HS-5 (cell line): ENCODE data around the gene OTUB1.
A peak's percentile ranks its signal among the peaks of the same experiment; 100 is the strongest.

ENCODE experiments used
- DNase-seq: peaks from one replicate; pipeline ENCODE4 v3.0.0-alpha.2; 2012; ENCODE audit warnings: low read depth

The OTUB1 gene

GRCh38 chr11:64023712-64024710 lies 37.8 kb downstream of the OTUB1 start:
- no peak for DNase-seq

DNA sequence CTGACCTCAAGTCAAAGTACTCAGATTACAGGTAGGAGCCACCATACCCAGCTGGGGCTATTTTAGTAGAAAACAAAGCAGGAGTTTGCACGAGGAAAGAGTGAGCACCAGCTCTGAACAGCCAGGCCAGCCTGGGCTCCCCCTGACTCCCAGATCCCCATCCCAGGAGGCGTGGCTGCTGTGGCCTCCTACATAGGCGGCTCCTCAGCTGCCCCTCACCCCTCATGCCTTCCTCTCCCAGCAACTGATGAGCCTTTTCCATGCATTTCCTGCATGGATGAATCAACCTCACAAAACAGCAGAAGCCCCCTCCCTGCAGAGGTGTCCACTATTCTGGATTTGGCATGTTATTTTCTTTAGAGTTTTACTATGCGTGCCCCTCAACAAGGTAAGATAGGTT lies 39.0 kb downstream of the OTUB1 start:
- no peak for DNase-seq

DNA sequence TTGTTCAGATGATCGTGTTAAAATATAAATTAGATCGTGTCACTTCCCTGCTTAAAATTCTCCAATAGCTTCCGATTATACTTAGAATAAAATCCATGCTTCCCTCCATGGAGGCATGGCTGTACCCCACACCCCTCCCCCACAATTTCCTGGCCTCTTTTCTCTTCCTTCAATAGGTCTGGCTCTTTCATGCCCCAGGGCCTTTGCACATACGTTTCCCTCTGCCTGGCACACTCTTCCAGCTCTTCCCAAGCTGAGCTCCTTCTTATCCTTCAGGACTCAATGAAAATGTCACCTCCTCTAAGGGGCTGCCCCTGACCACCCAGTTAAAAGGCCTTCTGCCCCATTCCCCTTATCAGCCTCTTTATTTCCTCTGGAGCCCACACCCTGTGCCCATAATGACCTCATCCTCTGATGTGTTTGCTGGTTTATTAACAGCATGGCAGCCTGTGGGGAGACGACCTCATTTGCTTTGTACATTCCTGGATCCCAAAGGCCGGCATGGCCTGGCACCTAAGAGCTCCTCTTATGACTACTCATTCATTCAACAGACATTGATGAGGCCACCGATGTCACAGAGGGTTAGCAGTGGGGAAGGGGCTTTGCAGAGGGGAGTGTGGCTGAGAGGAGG lies 40.5 kb downstream of the OTUB1 start:
- DNase-seq = no peak

- no peak for DNase-seq
These were observed 41.6 kb downstream of the OTUB1 start for GRCh38 chr11:64027651-64028397.

DNA sequence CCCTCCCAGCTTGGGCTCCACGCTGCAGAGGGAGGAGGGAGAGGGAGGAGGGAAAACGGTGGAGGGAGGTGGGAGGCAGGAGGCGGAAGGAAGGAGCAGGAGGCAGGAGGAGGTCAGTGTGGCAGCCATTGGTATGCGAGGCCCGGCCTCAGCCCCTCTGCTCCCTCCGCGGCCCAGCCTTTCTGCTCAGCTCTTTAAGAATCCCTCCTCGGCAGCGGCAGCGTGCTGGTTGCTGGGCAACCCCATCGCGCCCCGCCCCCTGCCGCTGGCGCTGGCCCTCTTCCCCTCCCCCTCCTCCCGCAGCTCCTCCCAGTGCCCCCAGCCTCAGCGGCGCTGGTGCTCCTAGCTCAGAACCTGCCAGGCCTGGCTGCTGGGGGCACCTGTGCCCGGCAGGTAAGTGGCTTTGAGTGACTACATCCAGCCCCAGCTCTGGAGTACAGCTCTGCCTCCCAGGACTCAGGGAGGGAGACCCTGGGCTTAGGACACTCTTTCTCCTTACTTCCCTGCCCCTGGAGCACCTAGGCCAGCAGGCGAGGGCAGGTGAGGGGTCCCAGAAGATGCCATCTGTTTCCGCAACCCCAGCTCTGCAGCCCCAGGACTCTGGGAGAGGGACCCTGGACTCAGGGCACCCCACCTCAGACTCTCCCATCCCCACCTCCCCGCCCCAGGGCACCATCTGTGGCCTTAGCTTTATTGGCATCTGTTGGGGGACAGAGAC lies 42.3 kb downstream of the OTUB1 start:
- no peak for DNase-seq

DNA sequence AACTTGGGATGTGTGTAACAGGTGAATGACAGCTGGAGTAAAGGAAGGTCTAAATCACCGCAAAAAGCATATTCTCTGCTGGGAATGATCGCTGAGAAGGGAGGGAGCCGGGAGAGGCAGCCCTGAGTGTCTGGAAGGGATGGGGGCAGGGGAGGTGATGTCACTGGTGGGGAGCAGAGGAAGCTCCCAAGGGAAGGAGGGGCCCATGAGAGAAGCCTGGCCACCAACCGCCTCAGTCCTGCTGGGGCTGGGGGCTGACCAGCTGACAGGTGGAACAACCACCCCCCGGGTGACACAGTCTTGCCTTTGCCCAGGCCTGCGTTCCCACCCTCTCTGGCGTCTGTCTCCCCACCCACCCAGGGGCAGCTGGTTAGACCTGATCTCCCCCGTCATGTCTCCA lies 43.5 kb downstream of the OTUB1 start:
- DNase-seq = no peak

DNA sequence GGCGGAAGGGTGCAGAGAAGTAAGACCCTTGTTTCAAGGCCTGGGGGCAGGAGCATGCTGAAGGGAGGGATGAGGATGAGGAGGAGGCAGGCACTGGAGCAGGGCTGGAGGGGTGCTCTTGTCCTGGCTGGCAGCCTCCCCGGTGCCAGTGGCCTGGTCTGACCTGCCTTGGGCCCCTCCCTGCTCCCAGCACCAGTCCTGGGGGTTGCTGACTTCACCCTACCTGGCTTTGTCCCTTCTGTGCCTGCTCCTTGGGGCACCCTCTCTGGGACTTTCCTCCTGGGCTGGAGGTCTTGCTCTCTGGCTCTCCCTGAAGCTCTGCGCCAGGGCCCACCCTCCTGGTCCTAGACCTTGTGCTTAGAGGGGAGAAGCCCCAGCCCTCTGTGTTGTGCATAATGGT lies 44.8 kb downstream of the OTUB1 start:
- DNase-seq = no peak

DNA sequence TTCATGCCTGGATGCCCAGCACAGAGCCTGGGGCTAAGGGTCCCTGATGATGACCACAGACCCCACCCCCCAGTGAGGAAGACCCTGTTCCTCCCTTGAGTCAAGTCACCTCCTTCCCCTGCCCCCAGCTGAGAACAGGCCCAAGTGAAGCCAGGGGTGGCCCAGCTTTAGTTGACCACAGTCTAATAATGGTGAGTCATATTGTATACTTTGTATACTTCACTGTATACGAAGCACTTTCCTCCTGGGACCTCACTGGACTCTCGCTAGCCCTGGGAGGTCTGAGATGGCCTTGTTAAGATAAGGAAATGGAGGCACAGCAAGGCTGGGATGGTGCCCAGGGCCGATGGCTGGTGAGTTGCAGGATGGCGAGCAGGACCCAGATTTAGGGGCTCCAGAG lies 45.8 kb downstream of the OTUB1 start:
- DNase-seq = no peak

GRCh38 chr11:64034411-64034811 lies 48.2 kb downstream of the OTUB1 start:
- no peak for DNase-seq

DNA sequence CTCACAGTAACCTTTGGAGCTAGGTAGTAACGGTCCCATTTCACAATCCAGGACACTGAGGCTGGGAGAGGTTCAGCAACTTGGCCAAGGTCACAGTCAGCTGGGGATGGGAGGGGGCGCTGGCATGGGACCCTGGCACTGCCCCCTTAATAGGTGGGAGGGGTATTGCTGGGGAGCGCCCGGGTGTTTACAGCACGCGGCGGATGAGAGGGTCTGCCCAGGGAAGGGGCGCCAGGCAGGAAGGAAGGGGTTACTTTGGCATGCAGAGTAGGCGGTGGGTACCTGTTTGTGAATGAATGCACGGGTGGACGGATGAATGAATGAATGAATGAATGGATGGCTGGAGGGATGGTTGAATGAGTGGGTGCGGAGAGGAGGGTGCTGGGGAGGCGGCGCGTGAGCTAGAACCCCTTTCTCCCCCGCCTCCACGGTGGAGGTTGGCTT lies 48.9 kb downstream of the OTUB1 start:
- DNase-seq = no peak

- DNase-seq = no peak
These were observed 49.3 kb downstream of the OTUB1 start, which contains the start of gene FLRT1 for GRCh38 chr11:64035576-64035975. FLRT1 (plus strand) TSS chr11:64035931; CDS start chr11:64116268, 80,337 bp downstream.

- DNase-seq = peak; percentile 8
These were observed 50.1 kb downstream of the OTUB1 start for GRCh38 chr11:64036087-64037026.

- no peak for DNase-seq
These were observed 50.9 kb downstream of the OTUB1 start for GRCh38 chr11:64037027-64037634.

- no peak for DNase-seq
These were observed 52.3 kb downstream of the OTUB1 start for GRCh38 chr11:64038500-64038899.

GRCh38 chr11:64039012-64039665 lies 52.9 kb downstream of the OTUB1 start:
- DNase-seq = no peak

- no peak for DNase-seq
These were observed 54.6 kb downstream of the OTUB1 start for GRCh38 chr11:64040684-64041322.

- no peak for DNase-seq
These were observed 55.6 kb downstream of the OTUB1 start for GRCh38 chr11:64041846-64042245.

DNA sequence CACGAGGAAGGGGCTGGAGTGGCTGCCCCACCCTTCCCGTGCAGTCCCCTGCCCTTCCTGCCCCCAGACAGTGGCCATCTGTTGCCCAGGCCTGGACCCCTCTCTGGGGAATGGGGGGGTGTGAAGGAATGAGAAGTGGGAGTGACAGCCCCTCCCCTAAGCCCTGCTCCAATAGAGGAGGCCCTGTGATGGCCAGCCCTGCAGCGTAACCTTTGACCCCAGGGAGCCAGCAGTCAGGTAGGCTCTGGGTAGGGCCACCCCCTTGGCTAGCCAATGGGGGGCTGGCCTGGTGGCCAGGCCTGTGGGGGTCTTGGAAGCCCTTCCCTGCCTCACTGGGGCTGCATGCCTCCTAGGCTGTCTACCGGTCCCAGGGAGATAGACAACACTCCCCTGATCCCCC lies 56.1 kb downstream of the OTUB1 start:
- no peak for DNase-seq

DNA sequence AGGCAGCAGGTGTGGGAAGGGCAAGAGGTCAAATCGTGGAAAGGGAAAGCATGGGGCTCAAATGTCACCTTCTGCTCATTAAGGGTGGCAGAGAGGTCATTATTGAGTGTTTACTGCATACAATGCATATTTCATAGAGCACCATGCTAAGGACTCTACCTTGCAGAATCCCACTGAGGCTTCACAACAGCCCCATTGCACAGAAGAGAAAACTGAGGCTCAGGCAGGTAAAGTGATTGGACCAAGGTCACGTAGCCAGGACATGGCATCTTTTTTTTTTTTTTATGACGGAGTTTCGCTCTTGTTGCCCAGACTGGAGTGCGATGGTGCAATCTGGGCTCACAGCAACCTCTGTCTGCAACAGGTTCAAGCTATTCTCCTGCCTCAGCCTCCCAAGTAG lies 57.3 kb downstream of the OTUB1 start:
- no peak for DNase-seq
